GM12878 (cell line): ENCODE data around the gene ZNF653. TPM values are rescaled to one million over a fixed set of nuclear protein-coding genes. Genes with fewer than 3 reads are reported as not detected.

Experiments
- ATAC-seq: fragments of 200-7000 bp; cut with Tn5 transposase; 3 replicates; pipeline ENCODE4 v1.9.1; 2020; ENCODE audit warnings: mild to moderate bottlenecking, moderate library complexity
- BruUV-seq: library from RNA; stranded (reverse); fragments of 400-500 nt; replicated peaks from 2 replicates; lab custom pipeline; 2021; lab: Mats Ljungman, UMichigan
- CTCF ChIA-PET: fragments of 300-600 bp; sonication (Branson Sonifier 250); formaldehyde crosslinking; extraction: SDS; loops from one replicate; lab custom pipeline; 2021; ENCODE audit warnings: inconsistent platforms; lab: Yijun Ruan, JAX
- POLR2A ChIA-PET: fragments of 350-600 bp; formaldehyde crosslinking; extraction: SDS; loops from one replicate; lab custom pipeline; 2021; ENCODE audit warnings: inconsistent platforms; lab: Charles Lee
- RAD21 ChIA-PET: fragments of 300-600 bp; sonication (Branson Sonifier 250); formaldehyde crosslinking; loops from one replicate; lab custom pipeline; 2023; ENCODE audit warnings: antibody characterized with exemption; ENCODE audit not compliant: unreplicated experiment; lab: Charles Lee
- SMC1A ChIA-PET: fragments of 300-600 bp; sonication (Branson Sonifier 250); formaldehyde crosslinking; loops from one replicate; lab custom pipeline; 2023; ENCODE audit not compliant: unreplicated experiment, uncharacterized antibody; lab: Charles Lee
- DNase-seq: peaks from one replicate; pipeline ENCODE4 v3.0.0-alpha.2; 2011; ENCODE audit warnings: low read depth, low spot score
- FAIRE-seq: peaks from 3 replicates; lab custom pipeline; 2011; peaks lifted over from hg19 to GRCh38; lab: Jason Lieb, UNC
- H2AFZ ChIP-seq: 2 replicates; pipeline ENCODE4 v1.6.0; 2011; ENCODE audit warnings: low read depth, low read length, control low read depth; ENCODE audit not compliant: control insufficient read depth
- H3K27ac ChIP-seq: 2 replicates; pipeline ENCODE4 v1.5.1; 2011; ENCODE audit warnings: control low read depth; ENCODE audit not compliant: control insufficient read depth, insufficient read depth
- H3K27me3 ChIP-seq, 2 experiments: replicated peaks in 1 of 2; 2 replicates each; pipeline versions ENCODE4 v1.6.0 to v1.6.1; 2011; ENCODE audit warnings: low read length in 1 of 2; ENCODE audit not compliant: control insufficient read depth in 2 of 2, insufficient read depth in 2 of 2
- H3K36me3 ChIP-seq, 2 experiments: 2 replicates each; pipeline ENCODE4 v1.5.1; 2011; ENCODE audit warnings: low read length in 1 of 2; ENCODE audit not compliant: control insufficient read depth in 2 of 2, insufficient read depth in 2 of 2
- H3K4me1 ChIP-seq: 2 replicates; pipeline ENCODE4 v1.6.1; 2011; ENCODE audit warnings: mild to moderate bottlenecking, low read length, moderate library complexity, mixed read lengths; ENCODE audit not compliant: control insufficient read depth, insufficient read depth
- H3K4me2 ChIP-seq: 2 replicates; pipeline ENCODE4 v1.6.0; 2011; ENCODE audit warnings: control low read depth; ENCODE audit not compliant: control insufficient read depth, insufficient read depth
- H3K4me3 ChIP-seq: fragments of 200-600 bp; sonication (generic); 2 replicates; pipeline ENCODE4 v1.5.1; 2016
- H3K79me2 ChIP-seq: 2 replicates; pipeline ENCODE4 v1.6.0; 2011; ENCODE audit warnings: low read length; ENCODE audit not compliant: control insufficient read depth, insufficient read depth
- H3K9ac ChIP-seq: 2 replicates; pipeline ENCODE4 v1.8.0; 2011; ENCODE audit warnings: low read length, control low read depth, mixed read lengths; ENCODE audit not compliant: control insufficient read depth, insufficient read depth
- H3K9me3 ChIP-seq: replicated peaks from 3 replicates; pipeline ENCODE4 v1.5.1; 2011; ENCODE audit warnings: mild to moderate bottlenecking, low read length; ENCODE audit not compliant: control insufficient read depth, insufficient read depth
- H4K20me1 ChIP-seq: 2 replicates; pipeline ENCODE4 v1.6.0; 2011; ENCODE audit not compliant: control insufficient read depth, insufficient read depth
- CHD2 ChIP-seq: IDR thresholded peaks from 2 replicates; pipeline ENCODE4 v1.6.1; 2011; ENCODE audit warnings: low read depth, low read length, improper control_type of control experiment, borderline replicate concordance
- CTCF ChIP-seq, 3 experiments: IDR thresholded peaks in 2 of 3; conservative IDR thresholded peaks in 1 of 3; 2 replicates each; pipeline ENCODE4 v1.5.1; 2011; ENCODE audit warnings: low read depth in 3 of 3, low read length in 3 of 3, mild to moderate bottlenecking in 3 of 3, control low read depth in 2 of 3, moderate library complexity in 2 of 3, inconsistent platforms in 1 of 3, mixed read lengths in 1 of 3; ENCODE audit not compliant: control insufficient read depth in 2 of 3, insufficient read depth in 1 of 3; ENCODE audit errors: extremely low read depth in 1 of 3
- EP300 ChIP-seq, 2 experiments: fragments of 150-350 bp in 1 of 2; IDR thresholded peaks; 2 replicates each; pipeline ENCODE4 v1.6.1; 2011 to 2012; ENCODE audit warnings: low read depth in 2 of 2, low read length in 2 of 2, borderline replicate concordance in 1 of 2, improper control_type of control experiment in 1 of 2, inconsistent platforms in 1 of 2; ENCODE audit not compliant: control insufficient read depth in 1 of 2
- IKZF1 ChIP-seq: fragments of 450-650 bp; conservative IDR thresholded peaks from 2 replicates; pipeline ENCODE4 v1.6.1; 2017; ENCODE audit warnings: antibody characterized with exemption, mild to moderate bottlenecking
- KLF5 ChIP-seq: fragments of 450-650 bp; IDR thresholded peaks from 2 replicates; pipeline ENCODE4 v1.6.1; 2014; ENCODE audit warnings: mild to moderate bottlenecking; ENCODE audit not compliant: partially characterized antibody
- NRF1 ChIP-seq: conservative IDR thresholded peaks from 2 replicates; pipeline ENCODE4 v1.6.1; 2011; ENCODE audit warnings: mild to moderate bottlenecking, low read depth, low read length, improper control_type of control experiment
- PBX3 ChIP-seq: IDR thresholded peaks from 2 replicates; pipeline ENCODE4 v1.6.1; 2011; ENCODE audit warnings: mild to moderate bottlenecking, low read depth, low read length, moderate library complexity; ENCODE audit not compliant: insufficient replicate concordance
- POLR2AphosphoS5 ChIP-seq: IDR thresholded peaks from 2 replicates; pipeline ENCODE4 v1.6.1; 2011; ENCODE audit warnings: mild to moderate bottlenecking, low read length, inconsistent platforms
- SKIL ChIP-seq: fragments of 450-650 bp; IDR thresholded peaks from 2 replicates; pipeline ENCODE4 v1.6.1; 2017; ENCODE audit warnings: mild to moderate bottlenecking, low read depth, inconsistent platforms; ENCODE audit not compliant: poor library complexity, severe bottlenecking
- SMAD5 ChIP-seq: IDR thresholded peaks from 2 replicates; pipeline ENCODE4 v1.6.1; 2016; ENCODE audit warnings: antibody characterized with exemption, low read depth
- SMARCA5 ChIP-seq: fragments of 450-650 bp; IDR thresholded peaks from 2 replicates; pipeline ENCODE4 v1.6.1; 2017; ENCODE audit warnings: mild to moderate bottlenecking
- SPI1 ChIP-seq: IDR thresholded peaks from 2 replicates; pipeline ENCODE4 v1.6.1; 2011; ENCODE audit warnings: low read depth, mild to moderate bottlenecking, low read length, moderate library complexity, borderline replicate concordance; ENCODE audit not compliant: insufficient read depth
- SRF ChIP-seq, 2 experiments: IDR thresholded peaks; 2 replicates each; pipeline ENCODE4 v1.6.1; 2011; ENCODE audit warnings: low read depth in 2 of 2, low read length in 2 of 2, mild to moderate bottlenecking in 1 of 2, moderate library complexity in 1 of 2
- TCF12 ChIP-seq: IDR thresholded peaks from 2 replicates; pipeline ENCODE4 v1.6.1; 2011; ENCODE audit warnings: low read depth, mild to moderate bottlenecking, low read length
- ZBED1 ChIP-seq: IDR thresholded peaks from 2 replicates; pipeline ENCODE4 v1.6.1; 2016; ENCODE audit warnings: borderline replicate concordance
- ZNF207 ChIP-seq: fragments of 450-650 bp; IDR thresholded peaks from 2 replicates; pipeline ENCODE4 v1.6.1; 2014; ENCODE audit warnings: antibody characterized with exemption, mild to moderate bottlenecking, borderline replicate concordance
- ZNF274 ChIP-seq: IDR thresholded peaks from one replicate; pipeline ENCODE4 v1.8.0; 2011; ENCODE audit not compliant: insufficient read length, insufficient read depth
- WGBS: methylation state at CpG from one replicate; pipeline ENCODE4 v1.1.6; 2016; ENCODE audit warnings: low lambda C conversion rate; ENCODE audit not compliant: insufficient replicate concordance, insufficient coverage; ENCODE audit errors: missing lambda C conversion rate; 5-methylcytosine and 5-hydroxymethylcytosine counted together
- in situ Hi-C: fragments of 300-500 bp; cut with MboI; formaldehyde crosslinking; loops from 9 replicates; pipeline ENCODE4 v1.14.3; 2018; ENCODE audit warnings: mixed read lengths
- intact Hi-C: fragments of 100-400 bp; cut with micrococcal nuclease; formaldehyde crosslinking; loops from one replicate; pipeline ENCODE4 v1.14.2; 2022; ENCODE audit not compliant: unreplicated experiment
- polyA plus RNA-seq, 11 experiments: library from polyadenylated mRNA; depleted of rRNA in 4 of 11; unstranded in 6 of 11; stranded (reverse) in 5 of 11; fragments of >200 nt; fragmentation: Nextera tagmentation in 4 of 11; fragmentation: Illumina TruSeq in 1 of 11; extraction: Ambion mirVana in 4 of 11; extraction: Trizol in 1 of 11; gene quantifications; 1 replicate in 1 of 11; 2 replicates in 10 of 11; pipeline versions ENCODE4 v1.2.1 to v1.2.3, GENCODE V29; 2011 to 2016; ENCODE audit warnings: inconsistent platforms in 2 of 11, missing spikeins in 2 of 11, low read depth in 1 of 11
- total RNA-seq, 4 experiments: library from RNA; depleted of rRNA in 3 of 4; stranded (reverse); fragments of >200 nt in 3 of 4; fragmentation: Illumina TruSeq in 1 of 4; extraction: Trizol in 1 of 4; gene quantifications; 2 replicates each; pipeline versions ENCODE4 v1.2.1 to v1.2.3, GENCODE V29; 2013 to 2021

The ZNF653 gene
- total and polyA plus RNA-seq, 10 of the 15 experiments (the other 5 are each of a cell fraction or from before 2014, with no cell fraction given) = 2.2 to 13.2 (median 6.7) TPM; not detected in 2

- H3K27me3 ChIP-seq = peaks cover 2% of the 10 kb centered on the region in 2 experiments; a peak in 3 of 4 replicates
- no peak for DNase-seq
- peaks cover 3% of the 10 kb centered on the region; the same call in 1 of the 2 replicates for H3K4me1 ChIP-seq
- no peak overlapping the region for H3K4me2 ChIP-seq
- no TSS peak for BruUV-seq
- no peaks in the 10 kb centered on the region for H4K20me1 ChIP-seq
- SMC1A ChIA-PET = no interaction called here
- 65% methylated on average over 8 of the region's 8 CpGs for WGBS
- no peak for FAIRE-seq
- no peaks in the 10 kb centered on the region; the same call in 2 of the 3 replicates for H3K9me3 ChIP-seq
- intact Hi-C loops = no loop called here
- H3K9ac ChIP-seq = no peak overlapping the region
- ATAC-seq = no peak
- no peak overlapping the region for H2AFZ ChIP-seq
- POLR2A ChIA-PET = no interaction called here
- H3K36me3 ChIP-seq = no peaks in the 10 kb centered on the region
- no peak overlapping the region for H3K27ac ChIP-seq
- no peaks in the 10 kb centered on the region for H3K79me2 ChIP-seq
- in situ Hi-C loops = loop anchor here (10.0 kb wide), 1 partner anchor 181 kb away; the partner anchor contains the start of gene TSPAN16
- RAD21 ChIA-PET = no interaction called here
- H3K4me3 ChIP-seq = no peak overlapping the region
- CTCF ChIA-PET = interaction anchor here (1.2 kb wide), 1 partner anchor 95 kb away, joined by 5 read pairs; no protein-coding TSS in a partner anchor
- no peak for TF ChIP-seq SPI1
- TF ChIP-seq SMARCA5 = no peak
- no peak for TF ChIP-seq NRF1
- TF ChIP-seq POLR2AphosphoS5 = no peak
- no peak for TF ChIP-seq ZNF274
- TF ChIP-seq CTCF (IDR thresholded peaks at IDR 0.05 in 2 of 3, conservative IDR thresholded peaks at IDR 0.05 in 1 of 3; ENCODE audit: control insufficient read depth in 2 of 3, extremely low read depth in 1 of 3, insufficient read depth in 1 of 3, low read depth in 3 of 3, low read length in 3 of 3) = no peak
- no peak for TF ChIP-seq KLF5
- TF ChIP-seq ZBED1 = no peak
- TF ChIP-seq SRF (IDR thresholded peaks at IDR 0.05; ENCODE audit: low read depth in 2 of 2, low read length in 2 of 2) = no peak
- TF ChIP-seq SKIL = no peak
- no peak for TF ChIP-seq CHD2
- no peak for TF ChIP-seq TCF12
- no peak for TF ChIP-seq EP300 (IDR thresholded peaks at IDR 0.05; ENCODE audit: borderline replicate concordance in 1 of 2, control insufficient read depth in 1 of 2, low read depth in 2 of 2, low read length in 2 of 2)
- no peak for TF ChIP-seq PBX3
- no peak for TF ChIP-seq ZNF207
- no peak for TF ChIP-seq IKZF1
- TF ChIP-seq SMAD5 = no peak
These were observed 29.8 kb downstream of the ZNF653 start for GRCh38 chr19:11475861-11476260.
